Dendritic cell treated with granulocyte-macrophage colony-stimulating factor and Interleukin-4, amounts not matched to agents 40 ng/mL and 50 ng/mL, for 4 days (primary cell): ENCODE data around the gene FTCD.
"Not testable (repeated sequence)": the region's sequence is repeated elsewhere in the genome, so short reads cannot be mapped to it uniquely, and the experiment has no call there.

Experiments used
- H3K27ac Mint-ChIP-seq: one replicate; pipeline ENCODE4 v1.8.0; 2022; ENCODE audit warnings: mild to moderate bottlenecking, mixed read lengths
- H3K27me3 Mint-ChIP-seq: one replicate; pipeline ENCODE4 v1.8.0; 2022; ENCODE audit warnings: mild to moderate bottlenecking, mixed read lengths
- H3K36me3 Mint-ChIP-seq: one replicate; pipeline ENCODE4 v1.8.0; 2022; ENCODE audit warnings: low read depth, mixed read lengths
- H3K4me1 Mint-ChIP-seq: one replicate; pipeline ENCODE4 v1.8.0; 2022; ENCODE audit warnings: low read depth, mixed read lengths
- H3K4me3 Mint-ChIP-seq: one replicate; pipeline ENCODE4 v1.8.0; 2022; ENCODE audit warnings: mild to moderate bottlenecking, moderate library complexity, mixed read lengths
- H3K9me3 Mint-ChIP-seq: one replicate; pipeline ENCODE4 v1.8.0; 2022; ENCODE audit warnings: mixed read lengths
- intact Hi-C: fragments of 100-400 bp; cut with micrococcal nuclease; formaldehyde crosslinking; loops from one replicate; pipeline ENCODE4 v1.15.0; 2022

The FTCD gene, protein sequence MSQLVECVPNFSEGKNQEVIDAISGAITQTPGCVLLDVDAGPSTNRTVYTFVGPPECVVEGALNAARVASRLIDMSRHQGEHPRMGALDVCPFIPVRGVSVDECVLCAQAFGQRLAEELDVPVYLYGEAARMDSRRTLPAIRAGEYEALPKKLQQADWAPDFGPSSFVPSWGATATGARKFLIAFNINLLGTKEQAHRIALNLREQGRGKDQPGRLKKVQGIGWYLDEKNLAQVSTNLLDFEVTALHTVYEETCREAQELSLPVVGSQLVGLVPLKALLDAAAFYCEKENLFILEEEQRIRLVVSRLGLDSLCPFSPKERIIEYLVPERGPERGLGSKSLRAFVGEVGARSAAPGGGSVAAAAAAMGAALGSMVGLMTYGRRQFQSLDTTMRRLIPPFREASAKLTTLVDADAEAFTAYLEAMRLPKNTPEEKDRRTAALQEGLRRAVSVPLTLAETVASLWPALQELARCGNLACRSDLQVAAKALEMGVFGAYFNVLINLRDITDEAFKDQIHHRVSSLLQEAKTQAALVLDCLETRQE

DNA sequence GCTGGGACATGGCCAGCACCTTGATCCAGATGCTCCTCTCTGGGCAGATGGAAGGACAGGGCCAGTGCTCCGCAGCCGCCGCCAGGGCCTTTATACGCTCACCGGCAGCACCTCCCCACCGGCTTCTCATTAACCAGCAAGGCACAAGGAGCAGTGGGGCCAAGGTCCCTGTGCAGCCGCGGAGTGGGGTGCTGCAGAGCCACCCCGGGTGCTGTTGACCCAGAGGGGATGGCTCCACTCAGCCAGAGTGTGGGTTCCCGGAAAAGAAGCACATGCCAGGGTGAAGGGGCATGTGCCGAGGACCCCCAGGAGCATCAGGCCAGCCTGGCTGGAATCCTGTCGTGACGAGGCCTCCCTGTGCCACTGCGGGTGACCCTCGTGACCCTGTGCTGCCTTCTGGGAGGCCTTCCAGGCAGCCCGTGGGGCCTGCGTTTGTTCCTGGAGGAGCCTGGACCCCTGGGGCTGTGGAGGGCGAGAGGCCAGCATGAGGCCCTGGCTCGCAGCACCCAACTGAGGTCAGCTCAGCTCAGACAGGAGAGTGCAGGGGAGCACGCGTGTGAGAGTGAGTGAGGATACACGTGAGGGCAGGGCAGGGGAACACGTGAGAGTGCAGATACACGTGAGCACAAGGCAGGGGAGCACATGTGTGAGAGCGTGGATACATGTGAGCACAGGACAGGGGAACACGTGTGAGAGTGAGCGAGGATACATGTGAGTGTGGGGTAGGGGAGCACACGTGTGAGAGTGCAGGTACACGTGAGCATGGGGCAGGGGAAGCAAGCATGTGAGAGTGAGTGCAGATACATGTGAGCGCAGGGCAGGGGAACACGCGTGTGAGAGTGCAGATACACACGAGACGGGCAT lies at the start of gene FTCD:
Gene FTCD (minus strand): TSS at position 66 of the 864 bp plus-strand sequence. CDS start 56 bp downstream, at position 10.
- Mint-ChIP-seq H3K27ac (no peak within 1 kb of the TSS), H3K4me3 (no peak within 1 kb of the TSS), H3K4me1 (no peaks in the 10 kb centered on the region), H3K36me3 (no peaks in the 10 kb centered on the region), H3K27me3 (no peaks in the 10 kb centered on the region), H3K9me3 (no peaks in the 10 kb centered on the region)
- intact Hi-C loops = no loop called here

DNA sequence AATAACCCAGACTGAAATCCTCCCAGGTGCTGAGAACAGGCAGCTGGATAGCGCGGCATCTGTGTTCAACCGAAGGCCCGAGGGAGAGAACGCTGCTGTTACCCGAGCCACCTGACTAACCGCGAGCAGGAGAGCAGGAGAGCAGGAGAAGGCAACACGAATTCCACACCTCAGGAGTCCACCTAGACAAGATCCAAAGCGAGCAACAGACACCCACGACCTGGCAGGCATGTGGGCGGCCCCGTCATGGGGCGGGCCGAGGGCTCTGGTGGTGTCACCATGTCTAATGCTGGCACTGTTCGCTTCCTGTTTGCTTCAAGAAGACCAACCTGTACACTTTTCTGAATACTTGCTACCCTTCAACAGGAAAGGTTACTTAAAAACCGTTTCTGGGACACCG lies 49.8 kb upstream of the FTCD start:
- no peak overlapping the region for H3K27ac Mint-ChIP-seq
- intact Hi-C loops = no loop called here
- no peaks in the 10 kb centered on the region for H3K27me3 Mint-ChIP-seq
- H3K4me3 Mint-ChIP-seq = no peak overlapping the region
- H3K36me3 Mint-ChIP-seq = peaks cover 88% of the 10 kb centered on the region
- H3K9me3 Mint-ChIP-seq = no peaks in the 10 kb centered on the region
- no peaks in the 10 kb centered on the region for H3K4me1 Mint-ChIP-seq

DNA sequence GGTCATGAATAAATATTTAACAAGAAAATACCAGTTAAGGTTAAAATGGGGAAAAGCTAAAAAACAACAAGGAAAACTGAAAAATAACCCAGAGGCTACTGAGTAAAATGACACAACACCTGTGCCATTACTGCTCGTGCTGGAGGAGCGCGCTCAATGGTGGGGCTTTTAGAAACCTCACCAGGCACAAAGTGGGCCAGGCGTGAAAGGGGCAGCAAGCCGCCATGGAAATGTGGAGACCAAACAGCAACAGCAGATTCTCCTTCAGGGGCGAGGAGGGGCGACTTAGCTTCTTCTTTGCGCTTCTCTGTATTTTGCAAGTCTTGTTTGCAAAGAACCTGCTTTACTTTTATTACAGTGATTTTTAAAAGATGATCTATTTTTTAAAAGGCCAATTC lies 47.8 kb upstream of the FTCD start:
- Mint-ChIP-seq H3K36me3 (peaks cover 87% of the 10 kb centered on the region), H3K4me3 (no peak overlapping the region), H3K27me3 (no peaks in the 10 kb centered on the region), H3K27ac (no peak overlapping the region), H3K9me3 (no peaks in the 10 kb centered on the region), H3K4me1 (no peaks in the 10 kb centered on the region)
- intact Hi-C loops = no loop called here

DNA sequence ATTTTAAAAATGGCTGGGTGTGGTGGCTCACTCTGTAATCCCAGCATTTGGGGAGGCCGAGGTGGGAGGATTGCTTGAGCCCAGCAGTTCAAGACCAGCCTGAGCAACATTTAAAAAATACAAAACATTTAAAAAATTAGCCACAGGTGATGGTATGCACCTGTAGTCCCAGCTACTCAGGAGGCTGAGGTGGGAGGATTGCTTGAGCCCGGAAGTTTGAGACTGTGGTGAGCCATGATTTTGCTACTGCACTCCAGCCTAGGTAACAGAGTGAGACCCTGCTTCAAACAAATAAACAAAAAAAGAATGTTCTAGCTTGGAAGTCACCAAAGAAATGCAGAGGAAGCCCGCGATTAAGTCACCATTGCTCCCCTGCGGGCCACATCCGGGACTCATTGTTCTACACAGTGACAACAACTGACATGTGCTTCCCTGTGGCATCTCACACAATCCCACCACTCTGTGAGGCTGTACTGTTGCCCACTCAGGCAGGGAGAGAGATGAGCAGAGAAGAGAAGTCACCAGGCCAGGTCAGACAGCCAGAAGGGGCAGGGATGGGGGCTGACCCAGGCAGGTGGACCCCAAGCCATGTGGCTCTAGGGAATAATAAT lies 47.3 kb upstream of the FTCD start:
- Mint-ChIP-seq H3K27ac (no peak overlapping the region), H3K9me3 (no peaks in the 10 kb centered on the region), H3K27me3 (no peaks in the 10 kb centered on the region), H3K36me3 (peaks cover 87% of the 10 kb centered on the region), H3K4me3 (no peak overlapping the region), H3K4me1 (no peaks in the 10 kb centered on the region)
- intact Hi-C loops = no loop called here

DNA sequence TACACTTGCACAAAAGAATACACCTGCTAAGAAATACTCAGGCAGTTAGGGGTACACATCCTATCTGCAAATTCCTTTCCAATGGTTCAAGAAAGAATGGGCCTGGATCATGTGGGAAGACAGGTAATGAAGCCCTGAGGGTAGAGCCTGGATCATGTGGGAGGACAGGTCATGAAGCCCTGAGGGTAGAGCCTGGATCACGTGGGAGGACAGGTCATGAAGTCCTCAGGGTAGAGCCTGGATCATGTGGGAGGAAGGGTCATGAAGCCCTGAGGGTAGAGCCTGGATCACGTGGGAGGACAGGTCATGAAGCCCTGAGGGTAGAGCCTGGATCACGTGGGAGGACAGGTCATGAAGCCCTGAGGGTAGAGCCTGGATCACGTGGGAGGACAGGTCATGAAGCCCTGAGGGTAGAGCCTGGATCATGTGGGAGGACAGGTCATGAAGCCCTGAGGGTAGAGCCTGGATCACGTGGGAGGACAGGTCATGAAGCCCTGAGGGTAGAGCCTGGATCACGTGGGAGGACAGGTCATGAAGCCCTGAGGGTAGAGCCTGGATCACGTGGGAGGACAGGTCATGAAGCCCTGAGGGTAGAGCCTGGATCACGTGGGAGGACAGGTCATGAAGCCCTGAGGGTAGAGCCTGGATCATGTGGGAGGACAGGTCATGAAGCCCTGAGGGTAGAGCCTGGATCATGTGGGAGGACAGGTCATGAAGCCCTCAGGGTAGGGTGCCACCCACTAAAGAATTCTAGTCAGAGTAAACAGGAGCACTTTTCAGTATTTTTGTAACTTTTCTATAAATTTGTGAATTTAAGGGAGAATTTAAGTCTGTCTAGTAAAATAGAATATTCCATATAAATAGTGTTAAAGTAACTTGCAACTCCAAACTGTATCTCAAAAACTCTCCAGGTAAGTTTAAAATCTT lies 45.8 kb upstream of the FTCD start:
- H3K4me1 Mint-ChIP-seq, H3K27me3 Mint-ChIP-seq, H3K9me3 Mint-ChIP-seq, H3K4me3 Mint-ChIP-seq, intact Hi-C loops, H3K27ac Mint-ChIP-seq: not testable (repeated sequence)
- H3K36me3 Mint-ChIP-seq = peaks cover 87% of the 10 kb centered on the region

DNA sequence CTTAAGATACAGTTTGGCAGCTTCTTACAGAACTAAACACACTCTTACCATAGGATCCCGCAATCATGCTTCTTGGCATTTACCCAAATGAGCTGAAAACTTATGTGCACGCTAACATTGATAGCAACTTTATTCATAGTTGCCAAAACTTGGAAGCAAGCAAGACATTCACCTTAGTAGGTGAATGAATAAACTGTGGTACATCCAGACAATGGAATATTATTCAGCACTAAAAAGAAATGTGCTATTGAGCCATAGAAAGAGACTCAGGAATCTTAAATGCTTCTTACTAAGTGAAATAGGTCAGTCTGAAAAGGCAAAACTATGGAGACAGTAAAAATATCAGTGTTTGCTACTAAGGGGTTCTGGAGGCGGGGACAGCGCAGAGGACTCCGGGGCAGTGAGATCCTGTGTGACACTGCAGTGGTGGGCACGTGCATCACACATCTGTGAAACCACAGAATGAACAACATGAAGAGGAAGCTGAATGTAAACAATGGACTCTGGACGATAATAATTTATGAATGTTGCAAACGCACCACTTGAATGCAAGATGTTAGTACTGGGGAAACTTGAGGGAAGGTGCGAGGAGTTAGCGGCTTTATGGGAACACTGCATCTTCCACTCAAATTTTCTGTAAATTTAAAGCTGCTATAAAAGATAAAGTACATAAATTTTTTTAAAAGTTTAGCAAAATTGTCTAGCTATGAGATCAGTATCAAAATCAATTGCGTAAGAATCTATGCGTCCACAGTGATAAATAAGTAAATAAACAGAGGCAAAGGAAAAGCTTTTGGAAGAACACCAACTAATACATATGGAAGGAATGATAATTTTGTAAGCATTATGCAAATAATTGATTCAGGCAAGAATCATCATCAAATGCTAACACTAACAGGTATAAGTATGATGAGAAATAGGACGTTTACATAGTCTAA lies 44.3 kb upstream of the FTCD start:
- Mint-ChIP-seq H3K4me1 (no peaks in the 10 kb centered on the region), H3K27me3 (no peaks in the 10 kb centered on the region), H3K9me3 (no peaks in the 10 kb centered on the region), H3K27ac (no peak overlapping the region), H3K36me3 (peaks cover 87% of the 10 kb centered on the region), H3K4me3 (no peak overlapping the region)
- intact Hi-C loops = no loop called here

DNA sequence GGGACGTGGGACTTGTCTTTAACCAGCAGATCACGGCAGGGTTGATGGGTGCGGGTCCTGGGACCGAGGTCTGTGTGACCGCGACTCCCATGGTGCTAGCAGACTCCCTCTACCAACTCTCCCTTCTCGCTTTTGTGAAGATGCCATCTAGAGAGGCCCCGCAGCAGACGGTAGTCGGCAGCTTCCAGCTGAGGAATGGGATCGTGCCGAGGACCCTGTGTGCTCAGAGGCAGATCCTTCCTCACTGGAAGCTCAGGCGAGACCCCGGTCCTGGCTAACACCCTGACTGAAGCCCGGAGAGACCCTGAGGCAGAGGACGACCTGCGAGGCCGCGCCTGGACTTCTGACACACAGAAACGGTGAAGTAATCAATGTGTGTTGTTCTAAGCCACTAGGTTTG lies 41.4 kb upstream of the FTCD start:
- H3K4me1 Mint-ChIP-seq = no peaks in the 10 kb centered on the region
- no peaks in the 10 kb centered on the region for H3K27me3 Mint-ChIP-seq
- no peak overlapping the region for H3K27ac Mint-ChIP-seq
- intact Hi-C loops = no loop called here
- H3K4me3 Mint-ChIP-seq = no peak overlapping the region
- H3K36me3 Mint-ChIP-seq = peaks cover 86% of the 10 kb centered on the region
- H3K9me3 Mint-ChIP-seq = no peaks in the 10 kb centered on the region

DNA sequence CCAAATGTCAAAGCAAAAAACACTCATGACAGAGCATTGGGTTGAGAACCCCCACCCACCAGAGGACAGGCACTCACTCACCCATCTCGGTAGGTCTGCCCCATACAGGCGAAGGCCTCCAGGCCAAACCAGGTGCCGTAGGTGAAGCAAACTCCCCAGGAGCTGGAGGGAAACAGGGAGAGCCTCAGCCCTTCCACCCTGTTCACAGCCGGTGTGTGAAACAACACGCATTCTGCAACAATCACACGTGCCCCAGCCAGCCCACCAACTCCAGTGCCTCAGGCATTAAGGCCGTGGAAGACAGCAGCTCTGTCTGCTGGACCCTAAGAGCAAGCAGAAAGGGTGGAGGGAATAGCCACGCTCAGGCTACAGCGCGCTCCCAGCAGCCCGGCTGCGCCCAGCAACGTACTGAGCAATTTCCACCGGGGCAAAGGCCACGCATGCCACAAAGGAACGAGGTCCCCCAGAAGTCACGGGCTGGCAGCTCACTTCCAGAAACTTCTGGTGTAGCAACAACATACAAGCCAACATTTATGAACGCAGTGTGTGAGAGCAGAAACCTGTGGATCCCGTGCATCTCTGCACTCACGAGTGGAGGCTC lies 40.3 kb upstream of the FTCD start:
- Mint-ChIP-seq H3K27ac (no peak overlapping the region), H3K4me3 (no peak overlapping the region), H3K4me1 (no peaks in the 10 kb centered on the region), H3K9me3 (no peaks in the 10 kb centered on the region), H3K36me3 (peaks cover 92% of the 10 kb centered on the region), H3K27me3 (no peaks in the 10 kb centered on the region)
- intact Hi-C loops = no loop called here

DNA sequence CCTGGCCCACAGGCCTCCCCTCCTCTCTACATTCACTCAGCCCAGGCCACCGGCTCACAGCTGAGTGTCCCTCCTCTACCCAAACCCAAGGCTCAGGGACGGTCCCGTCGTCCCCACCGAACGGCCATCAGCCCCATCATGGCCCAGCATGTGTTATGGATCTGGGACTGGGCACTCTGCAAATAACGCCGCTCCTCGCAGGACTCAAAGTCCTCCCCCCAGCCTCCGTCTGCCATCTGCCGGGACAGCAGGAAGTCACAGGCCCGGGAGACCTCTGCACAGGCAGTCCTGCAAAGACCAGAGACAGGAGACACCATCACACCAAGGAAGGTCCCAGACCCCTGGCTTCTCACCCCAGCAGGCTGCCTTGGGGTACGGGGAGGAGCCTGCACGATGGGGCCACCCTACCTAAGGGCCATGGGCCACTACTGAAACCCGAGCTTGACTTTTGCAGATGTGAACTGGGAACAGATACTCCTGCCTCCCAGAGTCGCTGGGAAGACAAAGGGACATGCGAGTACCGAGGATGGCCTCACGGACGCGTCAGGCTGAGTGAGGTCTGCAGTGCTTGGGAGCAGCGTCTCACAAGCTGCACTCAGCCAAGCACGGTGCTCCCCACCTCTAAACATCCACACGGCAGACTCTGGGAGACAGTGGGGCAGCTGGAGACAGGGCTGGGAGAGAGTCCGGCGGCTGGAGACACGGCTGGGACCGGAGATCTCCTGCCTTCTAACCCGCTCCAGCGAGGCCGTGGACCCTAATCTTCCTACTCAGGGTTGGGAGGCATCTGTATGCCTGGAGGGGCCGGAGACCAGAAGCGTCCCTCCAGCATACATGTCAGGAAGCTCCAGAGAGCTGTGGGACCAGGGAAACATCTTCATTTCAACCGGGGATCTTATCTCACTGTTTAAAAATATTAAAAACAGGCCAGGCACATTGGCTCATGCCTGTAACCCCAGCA lies 39.3 kb upstream of the FTCD start:
- intact Hi-C loops = no loop called here
- H3K27me3 Mint-ChIP-seq = no peaks in the 10 kb centered on the region
- H3K4me3 Mint-ChIP-seq = no peak overlapping the region
- no peaks in the 10 kb centered on the region for H3K4me1 Mint-ChIP-seq
- peaks cover 90% of the 10 kb centered on the region for H3K36me3 Mint-ChIP-seq
- H3K27ac Mint-ChIP-seq = no peak overlapping the region
- H3K9me3 Mint-ChIP-seq = no peaks in the 10 kb centered on the region

DNA sequence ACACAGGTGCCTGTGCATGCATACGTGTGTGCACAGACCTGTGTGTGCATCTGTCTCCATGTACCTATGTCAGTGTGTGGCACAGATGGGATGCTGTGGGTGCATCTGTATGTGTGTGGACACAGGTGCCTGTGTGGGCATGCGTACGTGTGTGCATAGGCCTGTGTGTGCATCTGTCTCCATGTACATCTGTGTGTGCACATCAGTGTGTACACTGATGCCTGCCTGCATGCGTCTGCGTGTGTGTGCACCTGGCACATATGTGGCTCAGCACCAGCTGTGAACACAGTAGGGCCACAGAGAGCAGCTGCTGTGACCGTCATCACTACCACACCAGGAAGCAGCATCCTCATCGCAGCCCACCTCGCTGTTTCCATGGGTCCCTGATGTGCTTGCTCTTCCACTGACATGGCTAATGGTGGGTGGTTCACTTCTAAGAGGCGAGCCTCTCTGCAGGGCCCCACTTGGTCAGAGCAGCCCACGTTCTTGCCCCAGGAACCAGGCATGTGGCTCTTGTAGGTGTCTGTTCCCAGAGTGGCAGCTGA lies 38.5 kb upstream of the FTCD start:
- H3K27ac Mint-ChIP-seq = no peak overlapping the region
- H3K9me3 Mint-ChIP-seq = no peaks in the 10 kb centered on the region
- peaks cover 2% of the 10 kb centered on the region for H3K4me1 Mint-ChIP-seq
- intact Hi-C loops = no loop called here
- no peak overlapping the region for H3K4me3 Mint-ChIP-seq
- H3K27me3 Mint-ChIP-seq = no peaks in the 10 kb centered on the region
- peaks cover 90% of the 10 kb centered on the region for H3K36me3 Mint-ChIP-seq
